Upper lobe of right lung (tissue), 1 donor: Measurements from ENCODE around the gene UNC80. TPM values are rescaled to one million over a fixed set of nuclear protein-coding genes. Genes with fewer than 3 reads are reported as not detected.

ENCODE experiments used
- ATAC-seq: fragments of 200-7000 bp; cut with Tn5 transposase; one replicate; pipeline ENCODE4 v1.9.1; 2020; ENCODE audit warnings: mild to moderate bottlenecking, moderate library complexity
- DNase-seq: peaks from one replicate; pipeline ENCODE4 v3.0.0-alpha.2; 2020
- H3K27ac ChIP-seq: fragments of 200-600 bp; one replicate; pipeline ENCODE4 v1.8.0; 2022
- H3K27me3 ChIP-seq: fragments of 200-600 bp; one replicate; pipeline ENCODE4 v1.8.0; 2022; ENCODE audit warnings: mild to moderate bottlenecking
- H3K36me3 ChIP-seq: fragments of 200-600 bp; one replicate; pipeline ENCODE4 v1.8.0; 2022
- H3K4me1 ChIP-seq: fragments of 200-600 bp; one replicate; pipeline ENCODE4 v1.8.0; 2022
- H3K4me3 ChIP-seq: fragments of 200-600 bp; one replicate; pipeline ENCODE4 v1.8.0; 2022; ENCODE audit warnings: mild to moderate bottlenecking
- H3K9me3 ChIP-seq: fragments of 200-600 bp; one replicate; pipeline ENCODE4 v1.8.0; 2022
- CTCF ChIP-seq: fragments of 200-600 bp; IDR thresholded peaks from one replicate; pipeline ENCODE4 v1.8.0; 2022; ENCODE audit warnings: antibody characterized with exemption
- intact Hi-C: fragments of 100-400 bp; cut with DNase I; formaldehyde crosslinking; loops from one replicate; pipeline ENCODE4 v1.11.0; 2022
- total RNA-seq: library from RNA; stranded (reverse); fragmentation: NEBNext Ultra II Directional; extraction: Animal tissue kit (Norgen Biotek cat#: 25700); gene quantifications from one replicate; pipeline ENCODE4 v1.2.1, GENCODE V29; 2021
- donor health status: DM: no; HTN: yes; CAD: no; lungs with severe emphysema.

UNC80 gene
- total RNA-seq, 1 donor from 2014 or later = not detected

- intact Hi-C loops = loop anchor here (10.0 kb wide), 1 partner anchor 235 kb away; no protein-coding TSS in a partner anchor
- DNase-seq = no peak
These were observed 198.6 kb downstream of the UNC80 start for GRCh38 chr2:209970271-209970670.

GRCh38 chr2:209970711-209971110, 199.1 kb downstream of the UNC80 start:
- H3K27ac ChIP-seq = no peak overlapping the region
- H3K4me3 ChIP-seq = no peak overlapping the region
- no peaks in the 10 kb centered on the region for H3K27me3 ChIP-seq
- no peaks in the 10 kb centered on the region for H3K4me1 ChIP-seq
- no peaks in the 10 kb centered on the region for H3K9me3 ChIP-seq
- no peaks in the 10 kb centered on the region for H3K36me3 ChIP-seq
- no peak for ATAC-seq
- intact Hi-C loops = loop anchor here (10.0 kb wide), 1 partner anchor 234 kb away; no protein-coding TSS in a partner anchor
- TF ChIP-seq CTCF = no peak
- no peak for DNase-seq

More at GRCh38 chr2:209970271-209970670, 198.6 kb downstream of the UNC80 start:
- no peaks in the 10 kb centered on the region for H3K4me1 ChIP-seq
- TF ChIP-seq CTCF = no peak
- H3K27me3 ChIP-seq = no peaks in the 10 kb centered on the region
- no peak overlapping the region for H3K4me3 ChIP-seq
- no peak for ATAC-seq
- no peaks in the 10 kb centered on the region for H3K9me3 ChIP-seq
- H3K36me3 ChIP-seq = no peaks in the 10 kb centered on the region
- no peak overlapping the region for H3K27ac ChIP-seq

GRCh38 chr2:209973328-209973727, 201.7 kb downstream of the UNC80 start:
- ATAC-seq = no peak
- Histone ChIP-seq H3K4me3 (no peak overlapping the region), H3K36me3 (no peaks in the 10 kb centered on the region), H3K4me1 (no peaks in the 10 kb centered on the region), H3K27ac (no peak overlapping the region), H3K9me3 (no peaks in the 10 kb centered on the region), H3K27me3 (no peaks in the 10 kb centered on the region)
- no peak for TF ChIP-seq CTCF
- intact Hi-C loops = loop anchor here (10.0 kb wide), 1 partner anchor 231 kb away; no protein-coding TSS in a partner anchor
- no peak for DNase-seq

- no peak overlapping the region for H3K27ac ChIP-seq
- no peaks in the 10 kb centered on the region for H3K36me3 ChIP-seq
- no peaks in the 10 kb centered on the region for H3K4me1 ChIP-seq
- no peaks in the 10 kb centered on the region for H3K27me3 ChIP-seq
- TF ChIP-seq CTCF = no peak
- no peak overlapping the region for H3K4me3 ChIP-seq
- DNase-seq = no peak
- intact Hi-C loops = loop anchor here (10.0 kb wide), 1 partner anchor 230 kb away; no protein-coding TSS in a partner anchor
- ATAC-seq = no peak
- no peaks in the 10 kb centered on the region for H3K9me3 ChIP-seq
These were observed 202.9 kb downstream of the UNC80 start for GRCh38 chr2:209974576-209974975.

- DNase-seq (no peak), ATAC-seq (no peak)
- Histone ChIP-seq H3K9me3 (no peaks in the 10 kb centered on the region), H3K27me3 (no peaks in the 10 kb centered on the region), H3K4me1 (no peaks in the 10 kb centered on the region), H3K4me3 (no peak overlapping the region), H3K27ac (no peak overlapping the region), H3K36me3 (no peaks in the 10 kb centered on the region)
- intact Hi-C loops = loop anchor here (10.0 kb wide), 1 partner anchor 228 kb away; no protein-coding TSS in a partner anchor
- no peak for TF ChIP-seq CTCF
These were observed 205.2 kb downstream of the UNC80 start for GRCh38 chr2:209976698-209977385.
